B cell (primary cell): Measurements from ENCODE around the gene ANGPTL8. TPM values are rescaled to one million over a fixed set of nuclear protein-coding genes. Genes with fewer than 3 reads are reported as not detected.

Source experiments
- ATAC-seq: fragments of 200-7000 bp; cut with Tn5 transposase; one replicate; pipeline ENCODE4 v1.10.0; 2021; ENCODE audit warnings: low read depth, mild to moderate bottlenecking, moderate number of reproducible peaks, moderate library complexity
- CTCF ChIA-PET: fragments of 350-600 bp; sonication (Branson Sonifier 250); formaldehyde crosslinking; loops from one replicate; lab custom pipeline; 2021; ENCODE audit warnings: antibody characterized with exemption, inconsistent platforms; lab: Charles Lee
- POLR2A ChIA-PET: fragments of 350-600 bp; sonication (Branson Sonifier 250); formaldehyde crosslinking; loops from one replicate; lab custom pipeline; 2021; ENCODE audit warnings: antibody characterized with exemption; lab: Charles Lee
- DNase-seq: peaks from one replicate; pipeline ENCODE4 v3.0.0; 2013
- H2AFZ ChIP-seq: 2 replicates; pipeline ENCODE4 v1.6.1; 2012; ENCODE audit warnings: mild to moderate bottlenecking, low read depth, low read length; ENCODE audit not compliant: insufficient read depth, poor library complexity, severe bottlenecking
- H3K27ac ChIP-seq, 2 donors: 1 replicate in 1 of 2; 2 replicates in 1 of 2; pipeline ENCODE4 v1.5.1; 2012 to 2013; ENCODE audit warnings: low read length in 2 of 2, mild to moderate bottlenecking in 2 of 2, moderate library complexity in 1 of 2
- H3K27me3 ChIP-seq, 4 experiments: fragments of 200-600 bp in 1 of 4; sonication (generic) in 1 of 4; replicated peaks in 1 of 4; 1 replicate in 2 of 4; 2 replicates in 2 of 4; pipeline versions ENCODE4 v1.6.1 to v1.7.0; 2013 to 2016; ENCODE audit warnings: low read length in 3 of 4, mild to moderate bottlenecking in 2 of 4, mixed read lengths in 1 of 4, moderate library complexity in 1 of 4; ENCODE audit not compliant: insufficient read depth in 4 of 4, control insufficient read depth in 3 of 4; ENCODE audit errors: control extremely low read depth in 1 of 4
- H3K36me3 ChIP-seq, 2 experiments: replicated peaks in 1 of 2; 1 replicate in 1 of 2; 2 replicates in 1 of 2; pipeline versions ENCODE4 v1.6.1 to v1.7.1; 2013; ENCODE audit warnings: low read length in 1 of 2; ENCODE audit not compliant: insufficient read depth in 2 of 2, control insufficient read depth in 1 of 2; ENCODE audit errors: control extremely low read depth in 1 of 2, extremely low read depth in 1 of 2
- H3K4me1 ChIP-seq, 2 donors: fragments of 200-600 bp in 1 of 2; sonication (generic) in 1 of 2; 1 replicate in 1 of 2; 2 replicates in 1 of 2; pipeline versions ENCODE4 v1.5.1 to v1.6.1; 2013 to 2017; ENCODE audit warnings: low read length in 2 of 2; ENCODE audit not compliant: control insufficient read depth in 2 of 2, insufficient read depth in 2 of 2
- H3K4me2 ChIP-seq: replicated peaks from 2 replicates; pipeline ENCODE3; 2012; ENCODE audit warnings: mild to moderate bottlenecking, low read depth, low read length; ENCODE audit not compliant: poor library complexity, severe bottlenecking
- H3K4me3 ChIP-seq, 5 experiments: fragments of 200-600 bp in 1 of 5; sonication (generic) in 1 of 5; 1 replicate in 3 of 5; 2 replicates in 2 of 5; pipeline versions ENCODE4 v1.5.1 to v1.7.0; 2011 to 2016; ENCODE audit warnings: low read length in 4 of 5, mild to moderate bottlenecking in 4 of 5, low read depth in 2 of 5, control low read depth in 1 of 5, moderate library complexity in 1 of 5; ENCODE audit not compliant: insufficient read depth in 1 of 5; ENCODE audit errors: control extremely low read depth in 1 of 5, extremely low read depth in 1 of 5
- H3K79me2 ChIP-seq: fragments of 200-600 bp; sonication (generic); one replicate; pipeline ENCODE4 v1.6.0; 2016; ENCODE audit warnings: low read length; ENCODE audit not compliant: control insufficient read depth, insufficient read depth
- H3K9ac ChIP-seq: fragments of 200-600 bp; sonication (generic); 2 replicates; pipeline ENCODE4 v1.6.1; 2017; ENCODE audit warnings: mild to moderate bottlenecking, low read length, moderate library complexity
- H3K9me3 ChIP-seq, 3 donors: one replicate each; pipeline versions ENCODE4 v1.6.1 to v1.7.1; 2013; ENCODE audit warnings: low read length in 2 of 3; ENCODE audit not compliant: control insufficient read depth in 2 of 3, insufficient read depth in 1 of 3; ENCODE audit errors: control extremely low read depth in 1 of 3
- H4K20me1 ChIP-seq: 2 replicates; pipeline ENCODE4 v1.6.0; 2012; ENCODE audit warnings: mild to moderate bottlenecking, low read length; ENCODE audit not compliant: insufficient read depth, control insufficient read depth, poor library complexity, severe bottlenecking
- H3K27ac Mint-ChIP-seq: one replicate; pipeline ENCODE4 v1.8.0; 2021; ENCODE audit warnings: mixed read lengths
- H3K27me3 Mint-ChIP-seq: one replicate; pipeline ENCODE4 v1.8.0; 2021; ENCODE audit warnings: mixed read lengths
- H3K4me1 Mint-ChIP-seq: one replicate; pipeline ENCODE4 v1.8.0; 2021; ENCODE audit warnings: mixed read lengths
- H3K4me3 Mint-ChIP-seq: one replicate; pipeline ENCODE4 v1.8.0; 2021; ENCODE audit warnings: mixed read lengths
- H3K9me3 Mint-ChIP-seq: one replicate; pipeline ENCODE4 v1.8.0; 2022; ENCODE audit warnings: mixed read lengths; ENCODE audit not compliant: insufficient read depth
- EZH2 ChIP-seq: IDR thresholded peaks from 2 replicates; pipeline ENCODE4 v1.6.1; 2012; ENCODE audit warnings: borderline replicate concordance, low read depth, mild to moderate bottlenecking, moderate library complexity, low read length; ENCODE audit not compliant: insufficient read depth, poor library complexity, severe bottlenecking
- WGBS: methylation state at CpG from one replicate; pipeline ENCODE4 v1.1.5; 2013; ENCODE audit warnings: missing lambda C conversion rate; ENCODE audit not compliant: insufficient coverage; 5-methylcytosine and 5-hydroxymethylcytosine counted together
- intact Hi-C: fragments of 100-400 bp; cut with micrococcal nuclease; formaldehyde crosslinking; loops from one replicate; pipeline ENCODE4 v1.10.0; 2022
- polyA plus RNA-seq: library from polyadenylated mRNA; depleted of rRNA; stranded (reverse); fragments of >200 nt; gene quantifications from 2 replicates; pipeline ENCODE4 v1.2.3, GENCODE V29; 2012
- total RNA-seq, 2 donors: library from RNA; stranded (reverse); fragments of 120-200 nt in 1 of 2; gene quantifications; 1 replicate in 1 of 2; 2 replicates in 1 of 2; pipeline versions ENCODE4 v1.2.3 to v1.2.4, GENCODE V29; 2013 to 2022
- TF ChIP-seq, protein P1 (sequence below): fragments of 200-600 bp; IDR thresholded peaks from one replicate; pipeline ENCODE4 v1.8.0; 2022; ENCODE audit warnings: antibody characterized with exemption, mild to moderate bottlenecking

The ANGPTL8 gene
- total and polyA plus RNA-seq, 2 donors (not counting 1 experiment from before 2014, with no cell fraction given), result not detected

DNA sequence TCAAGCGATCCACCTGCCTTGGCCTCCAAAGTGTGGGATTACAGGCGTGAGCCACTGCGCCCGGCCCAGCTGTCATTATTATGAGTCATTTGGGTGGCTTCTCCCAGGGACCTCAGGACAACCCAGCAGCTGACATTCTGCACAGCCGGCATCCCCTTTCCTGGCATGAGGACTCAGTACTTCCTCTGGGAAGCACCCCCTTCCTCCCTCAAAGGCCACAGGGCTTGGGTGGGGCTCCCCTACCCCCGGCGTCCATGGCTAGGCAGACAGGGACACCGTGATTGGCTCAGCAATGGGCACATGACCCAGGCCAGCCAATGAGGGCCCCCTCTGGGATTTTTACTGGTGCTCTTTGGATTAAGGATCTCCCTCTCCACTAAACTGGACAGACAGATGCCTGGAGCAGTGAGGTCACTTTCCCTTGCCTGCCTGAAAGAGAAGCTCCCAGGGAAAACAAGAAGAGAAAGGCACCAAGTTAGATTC lies 48.1 kb upstream of the ANGPTL8 start:
- H3K9ac ChIP-seq, result no peak overlapping the region

DNA sequence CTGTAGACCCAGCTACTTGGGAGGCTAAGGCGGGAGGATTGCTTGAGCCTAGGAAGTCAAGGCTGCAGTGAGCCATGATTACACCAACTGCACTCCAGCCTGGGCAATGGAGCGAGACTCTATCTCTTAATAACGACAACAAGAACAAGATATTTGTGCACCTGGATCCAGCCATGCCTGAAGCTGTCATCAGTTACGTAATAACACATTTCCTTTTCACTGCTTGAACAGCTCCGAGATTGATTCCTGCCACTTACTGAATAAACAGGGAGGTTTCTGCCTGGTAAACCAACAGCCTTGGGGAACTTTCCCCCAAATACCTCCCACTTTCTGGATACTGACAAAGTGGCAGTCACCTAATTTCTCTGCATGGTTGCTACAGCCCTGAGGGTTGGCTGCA lies 47.5 kb upstream of the ANGPTL8 start:
- H3K27me3 Mint-ChIP-seq, result peaks cover 11% of the 10 kb centered on the region
- POLR2A ChIA-PET, result interaction anchor here (0.7 kb wide), 1 partner anchor 19 kb away, joined by 4 read pairs; no protein-coding TSS in a partner anchor
- no peaks in the 10 kb centered on the region for H3K36me3 ChIP-seq
- H3K79me2 ChIP-seq, result no peaks in the 10 kb centered on the region
- intact Hi-C loops, result no loop called here
- WGBS, result 9% methylated on average over 4 of the region's 5 CpGs
- H4K20me1 ChIP-seq, result no peaks in the 10 kb centered on the region
- H3K9ac ChIP-seq, result no peak overlapping the region
- CTCF ChIA-PET, result interaction anchor here (1.2 to 2.0 kb wide), 2 partner anchors 10 to 12 kb away, joined by 3 to 7 read pairs; no protein-coding TSS in a partner anchor
- DNase-seq (no peak), ATAC-seq (peak; percentile 65)
- peak overlapping the region; percentile 41 for H3K27ac Mint-ChIP-seq
- no peak overlapping the region for H3K27ac ChIP-seq
- H3K4me1 Mint-ChIP-seq, result peaks cover 15% of the 10 kb centered on the region
- H3K27me3 ChIP-seq, result peaks cover 0 to 38% (median 8%) of the 10 kb centered on the region in 4 experiments
- H3K9me3 Mint-ChIP-seq, result no peaks in the 10 kb centered on the region
- H3K4me3 ChIP-seq, result no peak overlapping the region
- H3K9me3 ChIP-seq, result peaks cover 0 to 22% (median 2%) of the 10 kb centered on the region in 3 donors
- H3K4me2 ChIP-seq, result no peak overlapping the region
- no peak for TF ChIP-seq EZH2
- TF ChIP-seq, protein P1, sequence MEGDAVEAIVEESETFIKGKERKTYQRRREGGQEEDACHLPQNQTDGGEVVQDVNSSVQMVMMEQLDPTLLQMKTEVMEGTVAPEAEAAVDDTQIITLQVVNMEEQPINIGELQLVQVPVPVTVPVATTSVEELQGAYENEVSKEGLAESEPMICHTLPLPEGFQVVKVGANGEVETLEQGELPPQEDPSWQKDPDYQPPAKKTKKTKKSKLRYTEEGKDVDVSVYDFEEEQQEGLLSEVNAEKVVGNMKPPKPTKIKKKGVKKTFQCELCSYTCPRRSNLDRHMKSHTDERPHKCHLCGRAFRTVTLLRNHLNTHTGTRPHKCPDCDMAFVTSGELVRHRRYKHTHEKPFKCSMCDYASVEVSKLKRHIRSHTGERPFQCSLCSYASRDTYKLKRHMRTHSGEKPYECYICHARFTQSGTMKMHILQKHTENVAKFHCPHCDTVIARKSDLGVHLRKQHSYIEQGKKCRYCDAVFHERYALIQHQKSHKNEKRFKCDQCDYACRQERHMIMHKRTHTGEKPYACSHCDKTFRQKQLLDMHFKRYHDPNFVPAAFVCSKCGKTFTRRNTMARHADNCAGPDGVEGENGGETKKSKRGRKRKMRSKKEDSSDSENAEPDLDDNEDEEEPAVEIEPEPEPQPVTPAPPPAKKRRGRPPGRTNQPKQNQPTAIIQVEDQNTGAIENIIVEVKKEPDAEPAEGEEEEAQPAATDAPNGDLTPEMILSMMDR, result no peak
- H2AFZ ChIP-seq, result no peak overlapping the region
- H3K4me3 Mint-ChIP-seq, result peak overlapping the region; percentile 44
- peaks cover 11 to 23% of the 10 kb centered on the region in 2 donors for H3K4me1 ChIP-seq

More for the DNA sequence above, 48.1 kb upstream of the ANGPTL8 start:
- intact Hi-C loops, result no loop called here
- Histone ChIP-seq H3K9me3 (peaks cover 0 to 22% (median 2%) of the 10 kb centered on the region in 3 donors), H2AFZ (no peak overlapping the region), H3K36me3 (no peaks in the 10 kb centered on the region), H3K4me1 (peaks cover 6 to 17% of the 10 kb centered on the region in 2 donors), H4K20me1 (no peaks in the 10 kb centered on the region), H3K27ac (no peak overlapping the region), H3K4me2 (no peak overlapping the region), H3K4me3 (no peak overlapping the region), H3K27me3 (peaks cover 0 to 32% (median 5%) of the 10 kb centered on the region in 4 experiments), H3K79me2 (no peaks in the 10 kb centered on the region)
- ATAC-seq (no peak), DNase-seq (no peak)
- H3K27me3 Mint-ChIP-seq, result peaks cover 8% of the 10 kb centered on the region
- CTCF ChIA-PET, result interaction anchor here (1.2 to 2.0 kb wide), 2 partner anchors 11 to 12 kb away, joined by 3 to 7 read pairs; no protein-coding TSS in a partner anchor
- 52% methylated on average over 8 of the region's 8 CpGs for WGBS
- no peak overlapping the region for H3K27ac Mint-ChIP-seq
- POLR2A ChIA-PET, result no interaction called here
- TF ChIP-seq EZH2, result no peak
- TF ChIP-seq, protein P1, result no peak
- H3K4me1 Mint-ChIP-seq, result peaks cover 12% of the 10 kb centered on the region
- H3K4me3 Mint-ChIP-seq, result no peak overlapping the region
- H3K9me3 Mint-ChIP-seq, result no peaks in the 10 kb centered on the region
